ENCODE measurements around the gene TFRC.
"Not testable (repeated sequence)": the region's sequence is repeated elsewhere in the genome, so short reads cannot be mapped to it uniquely, and the experiment has no call there.

TFRC gene

DNA sequence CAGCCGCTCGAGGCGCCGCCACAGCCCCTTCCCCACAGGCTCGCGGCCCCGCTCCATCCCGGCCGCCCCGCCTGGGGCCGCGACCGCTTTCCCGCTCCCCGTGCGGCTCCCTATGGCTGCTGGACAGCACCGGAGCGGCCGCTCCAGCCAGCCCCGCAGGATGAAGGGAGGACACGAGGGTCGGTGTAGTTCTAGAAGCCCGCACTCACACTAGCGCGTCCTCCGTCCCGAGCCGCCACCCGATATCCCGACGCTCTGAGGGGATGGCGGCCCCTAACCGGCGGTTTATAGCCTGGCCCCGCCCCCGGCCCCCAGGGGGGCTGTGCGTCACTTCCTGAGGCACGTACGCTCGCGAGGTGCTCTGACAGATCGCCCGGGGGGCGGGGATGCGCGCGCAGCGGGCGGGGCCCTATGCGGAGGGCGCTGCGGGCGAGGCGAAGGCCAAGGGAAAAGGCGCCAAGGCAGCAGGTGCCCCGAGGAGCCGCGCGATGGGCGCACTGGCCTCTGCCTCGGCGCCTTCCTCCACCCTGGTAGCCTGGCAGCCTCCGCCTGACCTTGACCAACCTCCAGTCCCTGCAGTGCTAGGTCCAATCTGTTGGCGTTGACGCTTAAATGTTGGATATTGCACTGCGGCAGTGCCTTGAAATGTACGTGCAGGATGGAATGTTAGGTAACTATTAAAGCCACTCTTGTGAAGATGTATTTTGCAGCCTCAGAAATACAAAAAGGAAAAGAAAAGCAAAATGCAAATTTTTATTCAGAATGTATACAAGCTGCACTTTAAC is at the start of gene TFRC:
Gene TFRC (minus strand): TSS at position 257 of the 785 bp plus-strand sequence. CDS start 4,991 bp downstream, outside the sequence.
- peak; percentile 89 for DNase-seq

DNA sequence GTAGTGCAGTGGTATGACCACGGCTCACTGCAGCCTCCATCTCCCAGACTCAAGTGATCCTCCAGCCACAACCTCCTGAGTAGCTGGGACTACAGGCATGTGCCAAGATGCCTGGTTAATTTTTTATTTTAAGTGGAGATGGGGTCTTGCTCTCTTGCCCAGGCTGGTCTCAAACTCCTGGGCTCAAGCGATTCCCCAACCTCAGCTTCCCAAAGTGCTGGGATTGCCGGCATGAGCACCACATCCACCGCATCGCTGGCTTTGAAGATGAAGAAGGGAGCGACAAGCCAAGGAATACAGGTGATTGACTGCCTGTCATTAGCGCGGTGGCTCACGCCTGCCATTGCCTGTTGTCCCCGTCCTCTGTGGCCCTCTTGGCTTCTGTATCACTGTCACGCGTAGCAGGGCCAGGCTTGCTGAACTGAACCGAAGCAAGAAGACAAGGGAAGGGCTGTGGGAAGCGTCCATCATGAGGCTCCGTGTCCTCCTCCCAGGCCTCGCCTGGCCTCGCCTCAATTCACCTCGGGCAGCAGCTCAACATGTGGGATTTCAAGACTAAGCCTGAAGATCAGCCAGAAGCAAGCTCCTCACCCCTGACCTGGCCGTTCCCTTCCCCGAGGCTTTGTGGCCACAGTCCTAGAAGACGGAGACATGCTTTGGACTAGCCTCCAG is 46.4 kb upstream of the TFRC start:
- no peak for DNase-seq

DNA sequence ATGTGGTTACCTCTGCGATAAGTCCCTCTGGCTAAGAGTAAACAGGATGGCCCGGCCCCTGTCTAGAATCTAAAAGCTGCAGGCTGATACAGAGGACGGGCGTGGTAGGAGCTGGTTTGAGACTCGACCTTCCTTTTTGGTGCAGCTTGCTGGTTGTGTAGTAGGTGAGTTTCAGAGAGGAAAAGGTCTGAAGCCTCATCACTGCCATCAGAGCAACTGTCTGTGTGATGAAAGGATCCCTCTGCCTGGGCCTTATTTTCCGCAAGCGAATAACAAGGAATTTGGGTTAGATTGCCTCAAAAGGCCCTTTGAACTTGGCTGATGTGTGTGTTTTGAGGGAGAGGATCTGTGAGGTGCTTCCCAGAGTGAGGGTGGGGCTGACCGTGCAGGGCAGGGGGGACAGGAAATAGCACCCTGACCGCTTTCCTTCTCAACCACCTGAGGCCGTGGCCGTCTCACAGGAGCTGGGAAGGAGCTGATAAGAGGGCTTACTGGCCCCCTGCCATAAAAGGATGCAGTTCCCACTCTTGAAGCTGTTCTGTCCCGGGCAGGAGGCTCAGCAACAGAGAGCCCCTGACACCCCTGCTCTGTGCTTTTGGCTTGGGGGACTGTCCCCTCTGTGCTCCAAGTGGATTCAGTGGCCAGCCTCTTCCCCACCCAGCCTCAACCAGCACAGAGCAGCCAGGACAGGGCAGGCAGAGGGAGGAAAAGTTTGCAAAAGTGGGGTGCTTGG is 45.6 kb upstream of the TFRC start:
- no peak for DNase-seq

DNA sequence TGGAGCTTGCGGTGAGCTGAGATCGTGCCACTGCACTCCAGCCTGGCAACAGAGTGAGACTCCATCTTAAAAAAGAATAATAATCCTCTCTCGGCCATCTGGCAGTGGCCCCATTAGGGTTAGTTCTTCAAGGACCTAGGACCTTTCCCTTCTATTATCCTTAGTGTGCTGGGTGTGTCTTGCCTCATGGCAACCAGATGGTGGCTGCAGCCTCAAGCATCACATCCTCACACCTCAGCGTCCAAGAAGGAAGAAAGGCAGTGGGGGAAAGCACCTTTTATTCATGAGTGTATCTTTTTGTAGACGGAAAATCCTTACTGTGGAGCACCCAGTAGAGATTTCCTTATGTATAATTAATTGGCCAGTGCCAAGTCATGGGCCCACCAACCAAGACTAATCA is 42.7 kb upstream of the TFRC start:
- no peak for DNase-seq

DNA sequence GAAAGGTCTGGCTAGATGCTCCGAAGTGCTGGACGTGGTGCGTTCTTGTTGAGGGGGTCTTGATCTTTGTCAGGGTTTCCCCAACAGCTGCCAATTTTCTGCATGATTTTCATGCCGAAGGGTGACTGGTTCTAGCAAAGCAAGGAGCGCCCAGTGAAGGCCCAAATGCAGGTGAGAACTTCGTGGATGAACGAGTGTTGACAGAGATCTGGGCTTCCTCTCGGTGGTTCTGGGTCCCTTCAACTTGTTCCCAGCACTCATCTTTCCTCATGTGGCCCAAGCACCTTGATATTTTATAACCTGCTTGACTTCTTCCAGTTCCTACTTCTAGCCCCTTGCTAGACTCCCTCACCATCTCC is 40.8 kb upstream of the TFRC start:
- DNase-seq, result no peak

DNA sequence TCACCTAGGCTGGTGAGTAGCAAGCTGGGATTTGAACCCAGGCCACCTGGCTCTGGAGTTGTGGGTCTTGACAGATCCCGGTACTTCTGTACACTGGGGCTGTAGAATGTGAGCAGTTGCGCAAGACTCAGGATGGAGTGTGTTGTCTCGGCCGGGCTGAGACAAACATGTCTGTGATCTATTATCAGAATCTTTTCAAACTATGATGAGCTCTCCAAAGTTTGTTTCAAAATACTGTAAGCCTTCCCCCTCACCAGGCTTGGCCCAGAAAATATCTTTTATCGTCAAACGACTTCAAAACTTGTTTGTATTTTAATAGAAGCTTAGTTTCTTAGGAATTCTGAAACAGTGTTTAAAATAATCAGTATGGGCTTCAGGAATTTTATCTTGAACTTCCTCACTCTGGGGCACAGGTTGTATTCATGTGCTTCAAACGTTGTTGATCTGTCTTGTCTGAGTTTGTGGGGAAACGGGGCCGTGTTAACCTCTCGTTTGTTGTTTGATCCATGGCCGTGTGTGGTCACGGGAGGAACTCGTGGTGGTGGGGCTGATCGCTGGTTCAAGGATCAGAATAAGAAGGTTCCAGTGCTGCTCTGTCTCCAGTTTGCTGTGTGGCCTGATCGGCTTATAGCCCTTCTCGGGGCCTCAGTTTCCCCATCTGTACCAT is 40.3 kb upstream of the TFRC start:
- DNase-seq, result no peak

DNA sequence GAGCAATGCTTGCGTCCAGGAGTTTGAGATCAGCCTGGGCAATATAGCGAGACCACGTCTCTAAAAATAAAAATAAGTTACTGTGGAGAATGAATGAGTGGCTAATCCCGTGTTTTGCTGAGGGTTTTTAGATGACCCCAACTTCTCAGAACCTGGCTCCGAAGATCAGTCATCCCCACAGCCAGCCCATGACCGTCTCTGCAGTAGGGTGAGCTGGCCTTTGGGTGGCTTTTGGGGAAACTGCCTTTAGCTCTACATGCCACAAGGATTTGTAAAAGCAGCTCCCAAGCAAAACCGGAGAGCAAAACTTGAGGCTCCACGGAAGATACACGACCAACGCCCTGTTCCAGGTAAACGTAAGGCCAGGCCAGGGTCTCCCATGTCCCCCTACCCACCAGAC is 39.2 kb upstream of the TFRC start:
- no peak for DNase-seq

DNA sequence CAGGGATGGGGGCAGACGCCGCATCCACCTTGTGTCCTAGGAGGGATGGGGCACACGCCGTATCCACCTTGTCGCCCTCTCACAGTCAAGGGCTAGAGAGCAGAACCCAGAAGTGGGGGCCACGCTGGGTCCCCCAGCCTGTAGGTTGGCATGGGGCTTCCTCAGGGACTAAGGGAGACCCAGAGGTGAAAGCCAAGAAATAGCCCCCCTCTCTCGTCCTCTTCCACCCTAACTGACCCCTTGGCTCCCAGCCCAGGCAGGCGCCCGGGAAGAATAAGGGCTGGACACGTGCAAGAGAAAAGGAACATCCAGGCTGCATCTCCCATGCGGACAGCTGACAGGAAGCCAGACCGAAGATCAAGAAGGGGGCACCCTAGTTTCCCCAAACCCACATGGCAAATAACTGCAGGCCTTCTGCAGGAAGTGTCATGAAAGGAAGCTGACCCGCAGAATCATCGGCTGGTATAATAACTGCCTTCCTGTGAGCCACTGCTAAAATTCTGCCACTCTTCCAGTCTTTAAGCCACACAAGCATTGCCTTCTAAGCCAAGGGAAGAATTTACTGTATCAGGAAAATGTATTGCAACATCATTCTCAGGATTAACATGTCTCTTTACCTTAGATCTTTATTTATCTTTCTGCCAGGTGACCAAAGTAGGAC is 38.5 kb upstream of the TFRC start:
- no peak for DNase-seq

DNA sequence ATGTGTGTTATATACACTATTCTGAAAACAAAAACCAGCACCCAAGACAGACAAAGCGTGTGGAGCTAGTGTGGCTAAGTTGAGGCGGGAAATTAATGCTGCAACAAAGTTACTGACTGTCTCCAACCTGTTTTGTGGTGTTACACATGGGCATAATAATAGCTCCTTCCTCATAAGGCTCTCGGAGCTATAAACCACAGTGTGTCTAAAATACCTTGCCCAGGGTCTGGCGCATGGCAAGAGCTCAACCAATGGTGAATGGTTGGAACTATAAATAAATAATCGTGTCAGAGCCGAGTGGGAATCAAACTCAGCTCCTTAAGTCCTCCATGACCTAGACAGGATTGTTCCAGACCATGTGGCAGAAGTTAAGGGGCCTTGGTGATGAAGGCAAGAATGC is 35.9 kb upstream of the TFRC start:
- no peak for DNase-seq

DNA sequence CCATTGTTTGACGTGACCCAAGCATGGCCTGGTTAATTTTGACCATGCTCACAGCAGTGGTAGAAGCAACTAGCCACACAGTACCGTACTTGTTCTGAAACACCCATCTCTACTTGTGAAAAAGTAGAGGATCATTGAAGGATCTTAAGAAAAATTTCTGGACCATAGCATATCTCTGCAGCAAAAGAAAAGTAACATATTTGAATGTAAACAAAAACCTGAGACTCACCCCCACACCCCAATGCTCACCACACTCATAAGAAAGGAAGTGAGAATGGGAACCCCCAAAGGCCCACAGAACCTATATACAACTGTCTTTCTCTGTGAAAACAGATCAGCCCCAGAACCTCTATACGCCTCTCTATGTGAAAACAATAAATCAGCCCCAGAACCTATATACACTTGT is 33.8 kb upstream of the TFRC start:
- no peak for DNase-seq

DNA sequence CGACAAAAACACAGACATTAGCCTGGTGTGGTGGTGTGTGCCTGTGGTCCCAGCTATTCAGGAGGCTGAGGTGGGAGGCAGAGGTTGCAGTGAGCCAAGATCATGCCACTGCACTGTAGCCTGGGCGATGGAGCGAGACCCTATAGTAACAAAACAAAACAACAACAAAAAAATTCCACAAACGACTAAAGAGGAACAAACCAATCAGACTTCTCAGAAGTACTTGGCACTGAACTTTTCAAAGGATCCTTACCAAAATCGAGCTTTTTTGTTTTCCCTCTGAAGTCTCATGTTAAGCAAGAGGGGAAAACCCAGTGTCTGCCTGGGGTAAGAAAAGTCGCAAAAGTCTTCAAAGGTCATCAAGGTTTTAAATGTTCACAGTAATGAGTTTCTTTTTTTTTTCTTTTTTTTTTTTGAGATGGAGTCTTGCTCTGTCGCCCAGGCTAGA is 30.1 kb upstream of the TFRC start:
- DNase-seq, result no peak

DNA sequence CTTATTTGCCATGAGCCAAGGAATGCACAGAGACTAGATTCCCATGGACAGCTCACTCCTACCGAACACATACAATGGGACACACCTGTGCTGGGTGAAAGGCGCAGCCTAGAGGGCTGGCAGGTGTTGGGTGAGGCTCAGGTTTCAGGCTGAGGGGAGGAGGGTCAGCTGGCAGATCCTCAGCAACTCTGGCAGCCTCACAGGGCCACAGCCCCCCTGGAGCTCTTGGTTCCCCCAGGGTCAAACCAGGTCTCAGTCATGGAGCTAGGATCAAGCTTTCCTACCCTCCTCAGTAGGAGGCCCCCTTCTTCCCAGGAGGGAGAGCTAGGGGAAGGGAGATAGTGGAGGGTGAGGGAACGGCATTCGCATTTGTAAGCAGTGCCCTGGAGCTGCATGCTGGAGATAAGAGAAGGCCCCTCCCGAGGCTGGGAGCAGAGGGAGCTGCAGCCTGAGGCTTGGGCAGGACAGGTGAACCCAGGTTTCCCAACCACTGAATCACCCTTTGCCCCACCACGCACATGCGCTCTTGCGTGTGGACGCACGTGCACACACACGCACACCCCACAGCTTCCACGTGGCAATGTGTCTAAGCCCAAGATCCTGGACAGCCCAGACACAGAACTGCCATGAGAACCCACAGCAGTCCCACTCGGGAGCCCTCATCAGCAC is 26.3 kb upstream of the TFRC start:
- no peak for DNase-seq

DNA sequence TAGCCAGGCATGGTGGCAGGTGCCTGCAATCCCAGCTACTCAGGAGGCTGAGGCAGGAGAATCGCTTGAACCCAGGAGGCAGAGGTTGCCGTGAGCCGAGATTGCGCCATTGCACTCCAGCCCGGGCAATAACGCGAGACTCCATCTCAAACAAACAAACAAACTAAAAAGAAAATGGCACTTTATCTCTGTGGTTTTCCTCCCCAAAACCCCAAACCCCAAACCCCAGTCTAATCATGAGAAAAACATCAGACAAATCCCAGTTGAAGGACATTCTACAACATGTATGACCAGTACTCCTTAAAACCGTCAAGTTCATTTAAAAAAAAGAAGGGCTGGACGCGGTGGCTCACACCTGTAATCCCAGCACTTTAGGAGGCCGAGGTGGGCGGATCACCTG is 22.8 kb upstream of the TFRC start:
- DNase-seq, result not testable (repeated sequence)

DNA sequence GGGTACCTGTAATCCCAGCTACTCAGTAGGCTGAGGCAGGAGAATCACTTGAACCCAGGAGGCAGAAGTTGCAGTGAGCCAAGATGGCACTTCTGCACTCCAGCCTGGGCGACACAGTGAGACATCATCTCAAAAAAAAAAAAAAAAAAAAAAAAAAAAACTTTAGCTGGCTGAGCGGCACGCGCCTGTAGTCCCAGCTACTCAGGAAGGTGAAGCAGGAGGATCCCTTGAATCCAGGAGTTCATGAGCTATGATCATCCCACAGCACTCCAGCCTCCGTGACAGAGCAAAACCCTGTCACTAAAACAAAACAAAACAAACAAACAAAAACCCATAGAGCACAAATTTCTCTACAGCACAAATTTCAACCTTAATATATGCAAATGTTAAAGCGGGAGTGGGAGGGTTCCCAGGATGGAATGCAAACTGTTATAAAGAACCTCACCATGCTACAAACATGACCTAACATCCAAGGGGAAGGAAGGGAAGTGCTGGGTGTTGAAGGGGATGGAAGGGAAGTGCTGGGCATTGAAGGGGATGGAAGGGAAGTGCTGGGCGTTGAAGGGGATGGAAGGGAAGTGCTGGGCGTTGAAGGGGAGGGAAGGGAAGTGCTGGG is 16.6 kb upstream of the TFRC start:
- not testable (repeated sequence) for DNase-seq

DNA sequence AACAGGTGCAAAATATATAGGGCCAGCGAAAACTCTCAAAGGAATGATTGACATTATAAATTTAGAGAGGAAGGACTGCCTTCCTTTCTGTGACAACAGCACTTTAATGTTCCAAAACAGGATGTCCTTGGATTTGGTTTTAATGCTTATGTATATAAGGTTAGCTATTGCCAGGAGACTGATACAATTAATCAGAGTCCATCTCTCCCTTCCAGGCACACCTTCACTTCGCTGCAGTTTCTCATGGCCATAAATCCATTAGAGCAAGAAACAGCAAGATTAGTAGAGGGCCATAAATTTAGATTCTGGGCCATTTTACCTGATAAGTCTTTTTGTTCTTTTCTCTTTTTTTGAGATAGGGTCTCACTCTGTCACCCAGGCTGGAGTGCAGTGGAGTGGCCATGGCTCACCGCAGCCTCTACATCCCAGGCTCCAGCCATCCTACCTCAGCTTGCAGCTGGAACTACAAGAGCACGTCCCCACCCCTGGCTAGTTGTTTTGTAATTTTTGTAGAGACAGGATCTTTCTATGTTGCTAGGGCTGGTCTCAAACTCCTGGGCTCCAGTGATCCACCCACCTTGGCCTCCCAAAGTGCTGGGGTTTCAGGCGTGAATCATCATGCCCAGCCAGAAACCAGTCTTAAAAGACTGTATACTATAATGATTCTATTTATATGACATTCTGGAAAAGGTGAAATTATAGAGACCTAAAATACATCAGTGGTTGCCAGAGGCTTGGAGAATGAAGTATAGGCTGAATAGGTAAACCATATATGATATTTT is 15.7 kb upstream of the TFRC start:
- DNase-seq, result no peak

DNA sequence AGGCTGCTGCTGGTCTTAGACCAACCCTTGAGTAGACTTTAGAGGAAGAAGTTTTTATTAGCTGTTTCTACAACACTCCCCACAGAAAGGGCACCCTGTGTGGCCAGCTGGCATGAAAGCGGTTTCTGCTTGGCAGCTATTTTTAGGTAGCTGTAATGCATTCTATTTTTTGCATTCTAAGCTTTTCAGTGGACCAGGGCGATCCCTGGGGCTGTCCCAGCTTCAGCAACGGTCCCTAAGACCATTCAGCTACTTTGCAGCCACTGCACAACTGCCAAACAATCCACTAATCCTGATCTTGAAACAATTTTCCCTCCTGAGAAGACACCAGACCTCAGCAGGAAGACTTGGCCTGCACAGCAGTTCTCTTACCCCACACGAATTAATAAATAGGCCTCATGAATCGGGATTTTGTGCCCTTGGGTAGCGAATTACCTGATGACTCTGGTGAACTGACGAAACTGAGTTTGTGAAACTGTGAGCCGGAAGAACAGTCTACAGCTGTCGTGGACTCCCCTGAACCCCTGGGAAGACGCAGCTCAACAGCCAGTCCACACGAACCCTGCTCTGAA is 14.6 kb upstream of the TFRC start:
- DNase-seq, result no peak

DNA sequence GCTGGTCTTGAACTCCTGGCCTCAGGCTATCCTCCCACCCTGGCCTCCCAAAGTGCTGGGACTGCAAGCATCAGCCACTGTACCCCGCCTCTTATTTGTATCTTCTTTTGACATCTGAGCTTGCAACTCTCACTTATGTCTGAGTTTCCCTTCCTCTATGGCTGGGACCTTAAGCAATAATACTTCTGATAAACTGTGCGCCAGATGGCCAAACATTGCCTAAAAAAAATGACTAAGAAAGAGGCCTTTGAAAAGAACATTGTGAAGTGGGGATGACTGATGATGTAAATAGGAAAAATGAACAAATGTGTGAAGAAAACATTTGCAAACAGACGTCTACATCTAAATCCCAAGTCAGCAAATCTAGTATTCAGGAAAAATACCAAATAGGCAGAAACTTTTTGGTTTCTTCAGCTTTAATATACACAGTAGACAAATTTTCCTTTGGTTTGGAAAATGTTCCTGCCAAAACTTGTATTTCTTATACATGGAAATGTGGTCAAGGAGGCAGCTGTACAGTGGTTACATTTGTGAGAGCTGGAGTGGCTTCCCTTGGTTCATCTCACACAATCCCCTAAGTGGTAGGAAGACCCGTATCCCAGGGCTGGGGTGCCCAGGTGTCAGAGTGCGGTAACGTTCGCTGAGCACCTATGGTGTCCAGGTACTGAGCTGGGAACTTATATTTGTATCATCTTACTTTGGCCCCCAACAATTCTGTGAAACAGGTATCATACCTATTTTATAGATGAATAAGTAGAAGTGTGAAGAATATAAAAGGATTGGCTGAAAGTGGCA is 11.6 kb upstream of the TFRC start:
- DNase-seq, result no peak

DNA sequence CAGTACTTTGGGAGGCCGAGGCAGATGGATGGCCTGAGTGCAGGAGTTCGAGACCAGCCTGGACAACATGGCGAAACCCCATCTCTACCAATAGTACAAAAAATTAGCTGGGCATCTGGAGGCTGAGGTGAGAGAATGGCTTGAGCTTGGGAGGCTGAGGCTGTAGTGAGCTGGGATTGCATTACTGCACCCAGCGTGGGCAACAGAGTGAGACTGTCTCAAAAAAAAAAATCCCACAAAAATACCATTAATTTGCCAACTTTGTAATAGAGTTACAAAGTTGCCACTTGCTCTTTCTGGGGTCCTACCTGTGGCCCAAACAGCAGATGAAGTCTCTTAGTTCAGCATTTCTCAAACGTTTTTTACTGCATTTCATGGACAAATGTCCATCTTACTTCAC is 6.0 kb upstream of the TFRC start:
- no peak for DNase-seq

DNA sequence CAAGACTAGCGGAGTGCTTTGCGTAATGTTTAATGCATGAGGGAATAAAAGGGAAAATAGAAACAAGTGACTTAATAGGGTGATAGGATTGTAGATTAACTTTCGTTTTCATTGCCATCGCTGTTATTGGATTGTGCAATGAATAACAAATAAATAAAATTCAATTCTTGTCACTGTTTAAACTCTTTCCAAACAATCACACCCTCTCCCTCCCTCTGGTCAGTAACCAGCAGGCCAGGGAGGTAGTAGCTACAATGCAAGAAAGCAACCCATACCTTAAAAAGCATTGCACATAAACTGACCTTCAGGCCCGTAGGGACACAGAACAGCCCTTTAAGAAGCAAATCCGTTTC is 705 bp upstream of the TFRC start:
- no peak for DNase-seq

Measured in NCI-H2081 treated with DMSO at 0.1 percent for 48 hours (cell line).